ENCODE measurements around the gene KIF21A. TPM values are rescaled to one million over a fixed set of nuclear protein-coding genes. Genes with fewer than 3 reads are reported as not detected.

KIF21A gene
- total and polyA plus RNA-seq, 2 donors (not counting 1 experiment from before 2014, with no cell fraction given) = 2.5 to 5.9 TPM

GRCh38 chr12:39365364-39366001, 77.4 kb downstream of the KIF21A start:
- TF ChIP-seq EZH2 (IDR thresholded peaks at IDR 0.05; ENCODE audit: low read length, missing control alignments) = no peak
- no peak for TF ChIP-seq CTCF (conservative IDR thresholded peaks at IDR 0.05 in 1 of 2, IDR thresholded peaks at IDR 0.05 in 1 of 2; ENCODE audit: low read depth in 1 of 2, low read length in 2 of 2)
- no peaks in the 10 kb centered on the region for H3K79me2 ChIP-seq (ENCODE audit: control insufficient read depth, insufficient read depth, low read length)
- no peak overlapping the region for H2AFZ ChIP-seq (ENCODE audit: low read length)
- H3K4me1 ChIP-seq (ENCODE audit: control insufficient read depth, extremely low read depth, insufficient read depth, low read length) = no peaks in the 10 kb centered on the region
- H3K9me3 ChIP-seq (ENCODE audit: control insufficient read depth, insufficient read depth, low read depth, low read length) = no peaks in the 10 kb centered on the region
- no peak overlapping the region for H3K27ac ChIP-seq (ENCODE audit: insufficient read depth, low read length)
- no peaks in the 10 kb centered on the region for H3K36me3 ChIP-seq (ENCODE audit: control insufficient read depth, insufficient read depth, low read length)
- H3K9ac ChIP-seq (ENCODE audit: insufficient read depth, low read length) = no peak overlapping the region
- DNase-seq (ENCODE audit: low read depth in 2 of 2) = peak in 1 of 2 donors; percentile 5
- H4K20me1 ChIP-seq (ENCODE audit: control insufficient read depth, extremely low read depth, insufficient read depth, low read length) = no peaks in the 10 kb centered on the region
- no peaks in the 10 kb centered on the region for H3K27me3 ChIP-seq (ENCODE audit: control insufficient read depth, insufficient read depth, low read length)
- no peak overlapping the region for H3K4me2 ChIP-seq (ENCODE audit: extremely low read depth, insufficient read depth, low read length)
- no peak overlapping the region for H3K4me3 ChIP-seq (replicated peaks in 1 of 4; ENCODE audit: control extremely low read depth in 1 of 4, insufficient read depth in 1 of 4, low read depth in 3 of 4, low read length in 4 of 4)

GRCh38 chr12:39364196-39364595, 78.7 kb downstream of the KIF21A start:
- no peaks in the 10 kb centered on the region for H3K9me3 ChIP-seq (ENCODE audit: control insufficient read depth, insufficient read depth, low read depth, low read length)
- no peak for DNase-seq (ENCODE audit: low read depth in 2 of 2)
- no peaks in the 10 kb centered on the region for H4K20me1 ChIP-seq (ENCODE audit: control insufficient read depth, extremely low read depth, insufficient read depth, low read length)
- no peaks in the 10 kb centered on the region for H3K79me2 ChIP-seq (ENCODE audit: control insufficient read depth, insufficient read depth, low read length)
- TF ChIP-seq EZH2 (IDR thresholded peaks at IDR 0.05; ENCODE audit: low read length, missing control alignments) = no peak
- TF ChIP-seq CTCF (conservative IDR thresholded peaks at IDR 0.05 in 1 of 2, IDR thresholded peaks at IDR 0.05 in 1 of 2; ENCODE audit: low read depth in 1 of 2, low read length in 2 of 2) = no peak
- H3K27ac ChIP-seq (ENCODE audit: insufficient read depth, low read length) = no peak overlapping the region
- no peak overlapping the region for H3K4me2 ChIP-seq (ENCODE audit: extremely low read depth, insufficient read depth, low read length)
- H3K4me3 ChIP-seq (replicated peaks in 1 of 4; ENCODE audit: control extremely low read depth in 1 of 4, insufficient read depth in 1 of 4, low read depth in 3 of 4, low read length in 4 of 4) = no peak overlapping the region
- no peaks in the 10 kb centered on the region for H3K4me1 ChIP-seq (ENCODE audit: control insufficient read depth, extremely low read depth, insufficient read depth, low read length)
- H2AFZ ChIP-seq (ENCODE audit: low read length) = no peak overlapping the region
- H3K27me3 ChIP-seq (ENCODE audit: control insufficient read depth, insufficient read depth, low read length) = no peaks in the 10 kb centered on the region
- H3K36me3 ChIP-seq (ENCODE audit: control insufficient read depth, insufficient read depth, low read length) = no peaks in the 10 kb centered on the region
- H3K9ac ChIP-seq (ENCODE audit: insufficient read depth, low read length) = no peak overlapping the region

GRCh38 chr12:39359645-39360044, 83.3 kb downstream of the KIF21A start:
- H3K4me3 ChIP-seq (replicated peaks in 1 of 4; ENCODE audit: control extremely low read depth in 1 of 4, insufficient read depth in 1 of 4, low read depth in 3 of 4, low read length in 4 of 4) = no peak overlapping the region
- H3K36me3 ChIP-seq (ENCODE audit: control insufficient read depth, insufficient read depth, low read length) = no peaks in the 10 kb centered on the region
- H3K9ac ChIP-seq (ENCODE audit: insufficient read depth, low read length) = no peak overlapping the region
- DNase-seq (ENCODE audit: low read depth in 2 of 2) = no peak
- H4K20me1 ChIP-seq (ENCODE audit: control insufficient read depth, extremely low read depth, insufficient read depth, low read length) = no peaks in the 10 kb centered on the region
- no peaks in the 10 kb centered on the region for H3K4me1 ChIP-seq (ENCODE audit: control insufficient read depth, extremely low read depth, insufficient read depth, low read length)
- no peak overlapping the region for H3K4me2 ChIP-seq (ENCODE audit: extremely low read depth, insufficient read depth, low read length)
- no peaks in the 10 kb centered on the region for H3K27me3 ChIP-seq (ENCODE audit: control insufficient read depth, insufficient read depth, low read length)
- no peak for TF ChIP-seq CTCF (conservative IDR thresholded peaks at IDR 0.05 in 1 of 2, IDR thresholded peaks at IDR 0.05 in 1 of 2; ENCODE audit: low read depth in 1 of 2, low read length in 2 of 2)
- no peak for TF ChIP-seq EZH2 (IDR thresholded peaks at IDR 0.05; ENCODE audit: low read length, missing control alignments)
- no peaks in the 10 kb centered on the region for H3K9me3 ChIP-seq (ENCODE audit: control insufficient read depth, insufficient read depth, low read depth, low read length)
- H3K27ac ChIP-seq (ENCODE audit: insufficient read depth, low read length) = no peak overlapping the region
- no peak overlapping the region for H2AFZ ChIP-seq (ENCODE audit: low read length)
- no peaks in the 10 kb centered on the region for H3K79me2 ChIP-seq (ENCODE audit: control insufficient read depth, insufficient read depth, low read length)
